ENCODE measurements around the gene NKAIN2. TPM values are rescaled to one million over a fixed set of nuclear protein-coding genes. Genes with fewer than 3 reads are reported as not detected.

Gene NKAIN2
- total RNA-seq, 2 donors from 2014 or later, result 0.29 TPM; not detected in 1

- Histone ChIP-seq H3K9ac (ENCODE audit: extremely low read depth, low read length, poor library complexity, severe bottlenecking) (no peak overlapping the region), H3K4me1 (ENCODE audit: control insufficient read depth, insufficient read depth, low read length) (no peaks in the 10 kb centered on the region), H3K36me3 (ENCODE audit: control insufficient read depth, insufficient read depth, low read length) (no peaks in the 10 kb centered on the region), H3K4me3 (ENCODE audit: low read length) (no peak overlapping the region), H3K9me3 (ENCODE audit: control insufficient read depth, low read length) (no peaks in the 10 kb centered on the region), H3K27ac (ENCODE audit: low read depth, low read length) (no peak overlapping the region), H3K27me3 (ENCODE audit: control insufficient read depth, insufficient read depth, low read length, poor library complexity, severe bottlenecking) (no peaks in the 10 kb centered on the region)
- DNase-seq, result no peak
- H3K27ac Mint-ChIP-seq, result no peak overlapping the region
- no peak for TF ChIP-seq CTCF (conservative IDR thresholded peaks at IDR 0.05)
- no peaks in the 10 kb centered on the region for H3K9me3 Mint-ChIP-seq
- WGBS, 2 experiments (ENCODE audit: insufficient coverage in 1 of 2, insufficient read length in 1 of 2), result 88 to 90% methylated on average over 3 to 6 of the region's 6 CpGs
- no peak overlapping the region for H3K4me3 Mint-ChIP-seq
- no peaks in the 10 kb centered on the region for H3K4me1 Mint-ChIP-seq
- peaks cover 49% of the 10 kb centered on the region for H3K27me3 Mint-ChIP-seq (ENCODE audit: insufficient read depth)
- H3K36me3 Mint-ChIP-seq (ENCODE audit: low read depth), result no peaks in the 10 kb centered on the region
Observed at GRCh38 chr6:123902738-123903313, 99.2 kb downstream of the NKAIN2 start.

- no peak for TF ChIP-seq CTCF (conservative IDR thresholded peaks at IDR 0.05)
- H3K4me3 ChIP-seq (ENCODE audit: low read length), result no peak overlapping the region
- Mint-ChIP-seq H3K27me3 (ENCODE audit: insufficient read depth) (peaks cover 52% of the 10 kb centered on the region), H3K4me3 (no peak overlapping the region), H3K27ac (no peak overlapping the region), H3K36me3 (ENCODE audit: low read depth) (no peaks in the 10 kb centered on the region), H3K4me1 (no peaks in the 10 kb centered on the region), H3K9me3 (no peaks in the 10 kb centered on the region)
- H3K4me1 ChIP-seq (ENCODE audit: control insufficient read depth, insufficient read depth, low read length), result no peaks in the 10 kb centered on the region
- H3K27ac ChIP-seq (ENCODE audit: low read depth, low read length), result no peak overlapping the region
- no peaks in the 10 kb centered on the region for H3K27me3 ChIP-seq (ENCODE audit: control insufficient read depth, insufficient read depth, low read length, poor library complexity, severe bottlenecking)
- WGBS, 2 experiments (ENCODE audit: insufficient coverage in 1 of 2, insufficient read length in 1 of 2), result 91 to 100% methylated on average over 1 to 2 of the region's 2 CpGs
- H3K9ac ChIP-seq (ENCODE audit: extremely low read depth, low read length, poor library complexity, severe bottlenecking), result no peak overlapping the region
- no peaks in the 10 kb centered on the region for H3K9me3 ChIP-seq (ENCODE audit: control insufficient read depth, low read length)
- DNase-seq, result no peak
- no peaks in the 10 kb centered on the region for H3K36me3 ChIP-seq (ENCODE audit: control insufficient read depth, insufficient read depth, low read length)
Observed at GRCh38 chr6:123904228-123904627, 100.6 kb downstream of the NKAIN2 start.

- H3K36me3 ChIP-seq (ENCODE audit: control insufficient read depth, insufficient read depth, low read length), result no peaks in the 10 kb centered on the region
- H3K9me3 ChIP-seq (ENCODE audit: control insufficient read depth, low read length), result no peaks in the 10 kb centered on the region
- Mint-ChIP-seq H3K9me3 (no peaks in the 10 kb centered on the region), H3K4me1 (no peaks in the 10 kb centered on the region), H3K36me3 (ENCODE audit: low read depth) (no peaks in the 10 kb centered on the region), H3K27me3 (ENCODE audit: insufficient read depth) (peaks cover 72% of the 10 kb centered on the region), H3K4me3 (no peak overlapping the region), H3K27ac (no peak overlapping the region)
- no peak for TF ChIP-seq CTCF (conservative IDR thresholded peaks at IDR 0.05)
- no peaks in the 10 kb centered on the region for H3K4me1 ChIP-seq (ENCODE audit: control insufficient read depth, insufficient read depth, low read length)
- no peak overlapping the region for H3K4me3 ChIP-seq (ENCODE audit: low read length)
- WGBS, 2 experiments (ENCODE audit: insufficient coverage in 1 of 2, insufficient read length in 1 of 2), result 82 to 93% methylated on average over 1 to 2 of the region's 2 CpGs
- no peak overlapping the region for H3K27ac ChIP-seq (ENCODE audit: low read depth, low read length)
- no peak for DNase-seq
- H3K27me3 ChIP-seq (ENCODE audit: control insufficient read depth, insufficient read depth, low read length, poor library complexity, severe bottlenecking), result peaks cover under 1% of the 10 kb centered on the region
- no peak overlapping the region for H3K9ac ChIP-seq (ENCODE audit: extremely low read depth, low read length, poor library complexity, severe bottlenecking)
Observed at GRCh38 chr6:123908797-123909196, 105.1 kb downstream of the NKAIN2 start.
